Heart left ventricle (tissue), 16 donors: ENCODE data around the gene NUAK1. TPM values are rescaled to one million over a fixed set of nuclear protein-coding genes. Genes with fewer than 3 reads are reported as not detected.

ENCODE experiments used
- ATAC-seq, 4 donors: fragments of 200-7000 bp; cut with Tn5 transposase; one replicate each; pipeline ENCODE4 v1.9.1; 2020 to 2022; ENCODE audit warnings: moderate library complexity in 4 of 4, mild to moderate bottlenecking in 3 of 4, moderate number of reproducible peaks in 1 of 4
- DNase-seq, 5 donors: peaks; one replicate each; pipeline ENCODE4 v3.0.0-alpha.2; 2020
- H3K27ac ChIP-seq, 12 donors: fragments of 200-600 bp; sonication (generic) in 4 of 12; one replicate each; pipeline versions ENCODE4 v1.5.0 to v1.8.0; 2016 to 2022; ENCODE audit warnings: mild to moderate bottlenecking in 2 of 12
- H3K27me3 ChIP-seq, 9 donors: fragments of 200-600 bp; sonication (generic) in 2 of 9; one replicate each; pipeline versions ENCODE4 v1.5.1 to v1.8.0; 2016 to 2022; ENCODE audit warnings: mild to moderate bottlenecking in 3 of 9
- H3K36me3 ChIP-seq, 9 donors: fragments of 200-600 bp; sonication (generic) in 2 of 9; one replicate each; pipeline versions ENCODE4 v1.5.0 to v1.8.0; 2018 to 2022; ENCODE audit warnings: mild to moderate bottlenecking in 2 of 9
- H3K4me1 ChIP-seq, 12 donors: fragments of 200-600 bp; sonication (generic) in 4 of 12; one replicate each; pipeline versions ENCODE4 v1.5.0 to v1.8.0; 2016 to 2022; ENCODE audit warnings: mild to moderate bottlenecking in 3 of 12
- H3K4me3 ChIP-seq, 12 donors: fragments of 200-600 bp; sonication (generic) in 4 of 12; one replicate each; pipeline versions ENCODE4 v1.5.0 to v1.8.0; 2017 to 2022; ENCODE audit warnings: mild to moderate bottlenecking in 9 of 12, moderate library complexity in 4 of 12
- H3K9me3 ChIP-seq, 12 donors: fragments of 200-600 bp; sonication (generic) in 4 of 12; one replicate each; pipeline versions ENCODE4 v1.5.0 to v1.8.0; 2016 to 2022; ENCODE audit warnings: mild to moderate bottlenecking in 1 of 12
- POLR2A ChIP-seq, 2 donors: fragments of 450-650 bp; IDR thresholded peaks; one replicate each; pipeline ENCODE4 v1.6.1; 2017; ENCODE audit warnings: antibody characterized with exemption in 2 of 2, mild to moderate bottlenecking in 2 of 2, moderate library complexity in 2 of 2
- WGBS, 4 donors: extraction: QIAGEN DNeasy Blood & Tissue Kit in 2 of 4; methylation state at CpG; one replicate each; pipeline versions ENCODE4 v1.1.5 to v1.1.7; 2013 to 2018; 5-methylcytosine and 5-hydroxymethylcytosine counted together
- intact Hi-C, 10 donors: fragments of 100-400 bp; cut with DNase I; formaldehyde crosslinking; loops; one replicate each; pipeline versions ENCODE4 v1.11.1 to v1.14.2; 2022
- polyA plus RNA-seq, 2 donors: library from polyadenylated mRNA; stranded (reverse); fragments of 200-250 nt; gene quantifications; one replicate each; pipeline ENCODE4 v1.2.3, GENCODE V29; 2013
- total RNA-seq, 9 donors: library from RNA; depleted of rRNA in 2 of 9; stranded (reverse); fragments of >200 nt in 2 of 9; fragmentation: NEBNext Ultra II Directional in 3 of 9; extraction: Animal tissue kit (Norgen Biotek cat#: 25700) in 3 of 9; gene quantifications; one replicate each; pipeline versions ENCODE4 v1.1.0 to v1.2.4, GENCODE V29; 2016 to 2023
- TF ChIP-seq, protein P1 (sequence below), 12 donors: fragments of 200-600 bp; sonication (generic) in 4 of 12; IDR thresholded peaks; one replicate each; pipeline versions ENCODE4 v1.5.0 to v1.8.0; 2018 to 2022; ENCODE audit warnings: antibody characterized with exemption in 12 of 12, mild to moderate bottlenecking in 5 of 12
- donor health status: ischemic (EF 13 %, LVEDD 7.1; RV severe dilation, severe dysfunction).
- donor health status: healthy with polysubstance abuse.
- donor health status: DM: no; HTN: yes; CAD: no.
- donor health status: DM: no; HTN: no; CAD: no.
- donor health status: ischemic (EF 25% LVEDD 6.9; RV normal size, moderate dysfunction).
- donor health status: ischemic (EF 25% LVEDD 5.7; RV mildly dilated, moderate dysfunction).
- donor health status: healthy.
- donor health status: DM: yes; HTN: yes; CAD: no.
- donor health status: ischemic (EF 35%, LVEDD 5.7; RV mildly dilated, moderate dysfunction).
- donor health status: nonischemic (EF 11% LVEDD 7.7; RV severe dilation, severe dysfunction).
- donor health status: DM: yes; HTN: yes; CAD: no.
- donor health status: PGD.
- donor health status: ischemic (EF 29% LVEDD 5.4; RV normal size, mild dysfunction).
- donor health status: nonischemic (EF 23%, LVEDD 6.1; RV moderate dilation, normal function).

The NUAK1 gene
- total and polyA plus RNA-seq, 11 donors: 10.5 to 50.7 (median 39.4) TPM

DNA sequence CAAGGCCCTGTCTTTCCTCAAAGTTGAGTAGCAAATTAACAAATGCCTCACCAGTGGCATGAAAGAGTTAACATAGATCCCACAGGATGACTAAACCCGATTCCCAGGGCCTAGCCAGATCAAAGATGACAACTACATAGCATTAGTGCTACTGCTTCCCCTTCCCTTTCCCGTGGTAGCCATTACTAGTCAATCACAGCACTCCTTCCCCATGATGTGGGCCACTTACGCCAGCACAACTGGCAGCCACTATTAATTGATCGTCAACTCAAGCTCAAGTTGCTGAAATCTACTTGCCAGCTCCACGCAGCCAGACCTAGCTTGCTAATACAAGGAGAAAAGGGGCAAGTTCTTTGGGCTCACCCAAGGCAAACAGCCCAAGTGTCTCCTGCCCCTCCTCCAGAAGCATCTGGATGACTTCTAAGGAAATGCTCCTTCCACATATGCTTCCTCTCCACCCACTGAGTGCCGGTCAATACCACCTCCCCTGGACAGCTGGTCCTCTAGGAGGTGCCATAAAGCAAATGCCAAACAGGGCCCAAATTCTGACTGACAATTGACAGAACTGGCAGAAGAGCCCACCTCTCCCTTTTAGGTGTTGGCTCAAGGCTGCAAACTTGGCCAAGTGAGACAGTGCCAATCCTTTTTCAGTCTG, 72.6 kb downstream of the NUAK1 start:
- intact Hi-C loops: no loop called here
- Histone ChIP-seq H3K9me3 (no peaks in the 10 kb centered on the region), H3K4me3 (no peak overlapping the region), H3K27me3 (no peaks in the 10 kb centered on the region), H3K36me3 (peaks cover 0 to 76% (median 57%) of the 10 kb centered on the region in 9 donors), H3K27ac (peak overlapping the region in 9 of 12 donors; percentile 18 to 62 (median 40)), H3K4me1 (peaks cover 0 to 53% (median 20%) of the 10 kb centered on the region in 12 donors)
- 37 to 53% (median 49%) methylated on average over 6 of the region's 6 CpGs for WGBS, 4 donors
- TF ChIP-seq, protein P1, sequence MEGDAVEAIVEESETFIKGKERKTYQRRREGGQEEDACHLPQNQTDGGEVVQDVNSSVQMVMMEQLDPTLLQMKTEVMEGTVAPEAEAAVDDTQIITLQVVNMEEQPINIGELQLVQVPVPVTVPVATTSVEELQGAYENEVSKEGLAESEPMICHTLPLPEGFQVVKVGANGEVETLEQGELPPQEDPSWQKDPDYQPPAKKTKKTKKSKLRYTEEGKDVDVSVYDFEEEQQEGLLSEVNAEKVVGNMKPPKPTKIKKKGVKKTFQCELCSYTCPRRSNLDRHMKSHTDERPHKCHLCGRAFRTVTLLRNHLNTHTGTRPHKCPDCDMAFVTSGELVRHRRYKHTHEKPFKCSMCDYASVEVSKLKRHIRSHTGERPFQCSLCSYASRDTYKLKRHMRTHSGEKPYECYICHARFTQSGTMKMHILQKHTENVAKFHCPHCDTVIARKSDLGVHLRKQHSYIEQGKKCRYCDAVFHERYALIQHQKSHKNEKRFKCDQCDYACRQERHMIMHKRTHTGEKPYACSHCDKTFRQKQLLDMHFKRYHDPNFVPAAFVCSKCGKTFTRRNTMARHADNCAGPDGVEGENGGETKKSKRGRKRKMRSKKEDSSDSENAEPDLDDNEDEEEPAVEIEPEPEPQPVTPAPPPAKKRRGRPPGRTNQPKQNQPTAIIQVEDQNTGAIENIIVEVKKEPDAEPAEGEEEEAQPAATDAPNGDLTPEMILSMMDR (IDR thresholded peaks at IDR 0.05): no peak
- TF ChIP-seq POLR2A (IDR thresholded peaks at IDR 0.05): no peak
- no peak for DNase-seq
- peak in 1 of 4 donors; percentile 18 for ATAC-seq

DNA sequence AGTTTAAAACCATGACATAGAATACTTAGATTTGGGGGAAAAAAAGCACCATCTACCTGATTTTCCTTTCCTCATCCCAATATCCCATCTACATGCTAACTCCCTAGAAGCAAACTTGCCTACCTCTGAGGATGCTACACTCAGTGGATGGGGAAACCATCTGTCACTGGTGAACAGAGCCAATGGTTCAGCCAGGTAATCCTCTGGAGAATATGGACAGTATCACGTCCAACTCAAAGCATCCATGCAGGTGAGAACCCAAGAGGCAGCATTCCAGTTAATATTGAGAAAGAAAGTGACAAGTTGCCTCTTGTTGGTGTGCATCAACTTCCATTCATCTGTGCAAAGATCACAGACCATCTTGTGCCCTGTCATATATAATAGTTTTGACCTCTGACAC, 73.2 kb downstream of the NUAK1 start:
- 0 to 76% (median 55%) methylated on average over 1 of the region's 1 CpG for WGBS, 4 donors
- no peak for TF ChIP-seq POLR2A (IDR thresholded peaks at IDR 0.05)
- Histone ChIP-seq H3K9me3 (no peaks in the 10 kb centered on the region), H3K27ac (peak overlapping the region in 9 of 12 donors; percentile 21 to 62 (median 56)), H3K27me3 (no peaks in the 10 kb centered on the region), H3K4me3 (no peak overlapping the region), H3K36me3 (peaks cover 0 to 69% (median 50%) of the 10 kb centered on the region in 9 donors), H3K4me1 (peaks cover 0 to 48% (median 20%) of the 10 kb centered on the region in 12 donors)
- ATAC-seq (no peak), DNase-seq (no peak)
- intact Hi-C loops: no loop called here

DNA sequence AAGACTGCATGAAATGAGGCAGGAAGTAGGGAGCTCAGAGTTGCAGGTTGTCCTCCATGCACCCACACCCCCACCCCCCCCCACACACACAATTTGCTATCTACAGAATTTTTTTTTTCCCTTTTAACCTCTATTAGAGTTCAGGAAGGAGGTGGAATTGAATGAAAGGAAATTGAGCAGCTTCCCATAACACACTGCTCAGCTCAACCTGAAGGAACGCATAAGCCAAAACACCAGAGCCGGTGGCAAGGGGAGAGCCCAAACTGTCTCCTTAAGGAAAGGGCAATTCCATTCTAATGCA, 74.1 kb downstream of the NUAK1 start:
- TF ChIP-seq POLR2A (IDR thresholded peaks at IDR 0.05): no peak
- TF ChIP-seq, protein P1 (IDR thresholded peaks at IDR 0.05): no peak
- ATAC-seq (peak in 3 of 4 donors; percentile 20 to 66 (median 35)), DNase-seq (no peak)
- Histone ChIP-seq H3K36me3 (peaks cover 0 to 61% (median 42%) of the 10 kb centered on the region in 9 donors), H3K4me1 (peaks cover 0 to 48% (median 20%) of the 10 kb centered on the region in 12 donors), H3K4me3 (no peak overlapping the region), H3K27me3 (no peaks in the 10 kb centered on the region), H3K27ac (peak overlapping the region in 9 of 12 donors; percentile 21 to 62 (median 56)), H3K9me3 (no peaks in the 10 kb centered on the region)
- whole genome bisulfite sequencing, 4 donors: 54 to 75% (median 61%) methylated on average over 2 of the region's 2 CpGs
- intact Hi-C loops: no loop called here

DNA sequence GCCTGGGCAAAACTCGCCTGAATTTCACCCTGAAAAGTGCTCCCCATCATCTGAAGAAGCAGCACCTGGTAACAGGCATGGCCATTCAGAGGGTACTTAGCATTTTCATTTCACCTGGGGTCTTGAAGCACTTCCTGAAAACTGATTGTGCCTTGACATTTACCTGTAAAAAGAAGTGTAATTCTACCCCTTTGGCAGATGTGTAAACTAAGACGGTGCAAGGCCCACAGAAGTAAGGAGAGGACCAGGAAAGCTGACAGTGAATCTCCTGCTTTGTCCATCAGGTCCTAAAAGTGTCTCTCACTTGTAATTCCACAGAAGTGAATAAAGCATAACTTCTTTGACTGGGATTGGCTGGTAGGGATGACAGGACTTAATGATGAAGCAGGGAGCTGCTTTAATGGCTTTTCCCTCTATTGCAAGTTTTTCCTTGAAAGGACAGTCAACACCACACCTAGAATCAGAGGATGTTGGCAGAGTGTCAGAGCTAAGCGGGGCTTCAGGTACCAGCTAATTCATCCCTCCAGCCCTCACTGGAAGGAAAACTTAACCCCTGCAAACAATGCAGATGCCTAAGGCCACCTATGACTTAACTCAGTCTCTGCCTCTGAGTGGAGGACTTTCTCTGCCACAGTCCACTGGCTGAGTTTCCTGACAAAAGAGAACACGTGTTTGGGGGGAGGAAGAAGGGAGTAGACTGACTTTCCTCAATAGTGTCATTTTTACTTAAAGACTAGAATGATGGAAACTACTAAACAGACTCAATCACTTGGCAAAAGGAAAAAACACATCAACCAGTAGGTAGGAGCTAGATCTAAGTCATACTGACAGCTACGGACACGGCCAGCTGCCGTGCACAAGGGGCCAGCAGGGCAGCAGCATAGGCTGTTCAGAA, 74.7 kb downstream of the NUAK1 start:
- TF ChIP-seq, protein P1 (IDR thresholded peaks at IDR 0.05): no peak
- no peak for TF ChIP-seq POLR2A (IDR thresholded peaks at IDR 0.05)
- Histone ChIP-seq H3K4me3 (no peak overlapping the region), H3K27me3 (no peaks in the 10 kb centered on the region), H3K27ac (peak overlapping the region in 9 of 12 donors; percentile 8 to 69 (median 42)), H3K9me3 (no peaks in the 10 kb centered on the region), H3K36me3 (peaks cover 0 to 55% (median 36%) of the 10 kb centered on the region in 9 donors), H3K4me1 (peaks cover 0 to 48% (median 20%) of the 10 kb centered on the region in 12 donors)
- 60 to 69% (median 66%) methylated on average over 7 of the region's 7 CpGs for WGBS, 4 donors
- DNase-seq: no peak
- intact Hi-C loops: no loop called here
- ATAC-seq: peak in 1 of 4 donors; percentile 18
